Suprapubic skin (tissue), 4 donors: ENCODE data around the gene IGF2R. TPM values are rescaled to one million over a fixed set of nuclear protein-coding genes. Genes with fewer than 3 reads are reported as not detected.

ENCODE experiments used
- DNase-seq, 2 donors: peaks; one replicate each; pipeline ENCODE4 v3.0.0-alpha.2; 2019; ENCODE audit warnings: low spot score in 2 of 2
- H3K27ac ChIP-seq: fragments of 200-600 bp; sonication (generic); one replicate; pipeline ENCODE4 v1.5.1; 2019
- H3K27me3 ChIP-seq: fragments of 200-600 bp; sonication (generic); one replicate; pipeline ENCODE4 v1.5.1; 2019
- H3K36me3 ChIP-seq: fragments of 200-600 bp; sonication (generic); one replicate; pipeline ENCODE4 v1.5.1; 2019
- H3K4me1 ChIP-seq: fragments of 200-600 bp; sonication (generic); one replicate; pipeline ENCODE4 v1.5.1; 2019
- H3K4me3 ChIP-seq: fragments of 200-600 bp; sonication (generic); one replicate; pipeline ENCODE4 v1.5.1; 2019; ENCODE audit warnings: mild to moderate bottlenecking
- H3K9me3 ChIP-seq: fragments of 200-600 bp; sonication (generic); one replicate; pipeline ENCODE4 v1.5.1; 2019
- EP300 ChIP-seq: sonication (generic); formaldehyde crosslinking; IDR thresholded peaks from one replicate; pipeline ENCODE4 v1.6.1; 2017; ENCODE audit warnings: antibody characterized with exemption
- POLR2A ChIP-seq, 2 donors: fragments of 450-650 bp; IDR thresholded peaks; one replicate each; pipeline ENCODE4 v1.6.1; 2017; ENCODE audit warnings: antibody characterized with exemption in 2 of 2, mild to moderate bottlenecking in 2 of 2, moderate library complexity in 2 of 2
- POLR2AphosphoS5 ChIP-seq, 3 donors: sonication (generic); formaldehyde crosslinking; IDR thresholded peaks; one replicate each; pipeline ENCODE4 v1.6.1; 2017; ENCODE audit warnings: antibody characterized with exemption in 3 of 3
- WGBS: methylation state at CpG from one replicate; pipeline ENCODE4 v1.1.5; 2018; 5-methylcytosine and 5-hydroxymethylcytosine counted together
- total RNA-seq, 4 donors: library from RNA; depleted of rRNA; stranded (reverse); fragments of >200 nt; gene quantifications; one replicate each; pipeline ENCODE4 v1.1.0, GENCODE V29; 2016
- TF ChIP-seq, protein P1 (sequence below), 2 donors: fragments of 200-600 bp in 1 of 2; fragments of 450-650 bp in 1 of 2; sonication (generic) in 1 of 2; IDR thresholded peaks; one replicate each; pipeline ENCODE4 v1.5.1; 2016 to 2019; ENCODE audit warnings: antibody characterized with exemption in 2 of 2, mild to moderate bottlenecking in 1 of 2, moderate library complexity in 1 of 2

IGF2R gene
- total RNA-seq, 4 donors from 2014 or later: 58.2 to 137 (median 90.6) TPM

DNA sequence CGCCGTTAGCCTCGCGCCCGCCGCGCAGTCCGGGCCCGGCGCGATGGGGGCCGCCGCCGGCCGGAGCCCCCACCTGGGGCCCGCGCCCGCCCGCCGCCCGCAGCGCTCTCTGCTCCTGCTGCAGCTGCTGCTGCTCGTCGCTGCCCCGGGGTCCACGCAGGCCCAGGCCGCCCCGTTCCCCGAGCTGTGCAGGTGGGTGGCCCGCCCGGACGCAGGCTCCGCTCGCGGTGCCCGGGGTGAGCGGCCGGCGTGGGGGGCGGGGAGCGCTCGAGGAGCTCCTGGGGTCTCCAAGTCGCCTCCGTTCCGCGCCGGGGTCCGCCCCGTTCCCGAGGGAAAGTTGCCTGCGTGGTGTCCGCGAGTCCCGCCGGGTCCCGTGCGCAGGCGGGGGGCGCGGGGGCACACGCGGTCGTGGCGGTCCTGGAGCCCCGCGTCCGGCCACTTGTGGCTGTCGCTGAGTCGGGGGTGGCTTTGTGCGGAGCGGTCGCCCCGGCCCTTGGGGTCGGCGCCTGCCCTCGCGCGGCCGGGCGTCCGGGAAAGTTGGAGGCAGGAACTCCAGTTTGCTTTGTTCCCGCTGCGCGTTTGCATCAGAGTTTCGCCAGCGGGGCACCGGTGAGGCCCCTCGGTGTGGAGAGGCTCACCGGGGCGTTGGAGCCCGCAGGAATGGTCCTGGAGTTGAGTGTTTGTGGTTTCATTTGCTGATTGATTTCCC lies 476 bp downstream of the IGF2R start:
- 0% methylated on average over 28 of the region's 91 CpGs for WGBS
- Histone ChIP-seq H3K9me3 (no peaks in the 10 kb centered on the region), H3K4me1 (peaks cover 34% of the 10 kb centered on the region), H3K36me3 (no peaks in the 10 kb centered on the region), H3K27me3 (no peaks in the 10 kb centered on the region), H3K4me3 (peak overlapping the region; percentile 97), H3K27ac (peak overlapping the region; percentile 91)
- DNase-seq: peak in 1 of 2 donors; percentile 82
- TF ChIP-seq POLR2A (IDR thresholded peaks at IDR 0.05) (no peak), EP300 (no peak), POLR2AphosphoS5 (IDR thresholded peaks at IDR 0.05) (no peak)
- TF ChIP-seq, protein P1, sequence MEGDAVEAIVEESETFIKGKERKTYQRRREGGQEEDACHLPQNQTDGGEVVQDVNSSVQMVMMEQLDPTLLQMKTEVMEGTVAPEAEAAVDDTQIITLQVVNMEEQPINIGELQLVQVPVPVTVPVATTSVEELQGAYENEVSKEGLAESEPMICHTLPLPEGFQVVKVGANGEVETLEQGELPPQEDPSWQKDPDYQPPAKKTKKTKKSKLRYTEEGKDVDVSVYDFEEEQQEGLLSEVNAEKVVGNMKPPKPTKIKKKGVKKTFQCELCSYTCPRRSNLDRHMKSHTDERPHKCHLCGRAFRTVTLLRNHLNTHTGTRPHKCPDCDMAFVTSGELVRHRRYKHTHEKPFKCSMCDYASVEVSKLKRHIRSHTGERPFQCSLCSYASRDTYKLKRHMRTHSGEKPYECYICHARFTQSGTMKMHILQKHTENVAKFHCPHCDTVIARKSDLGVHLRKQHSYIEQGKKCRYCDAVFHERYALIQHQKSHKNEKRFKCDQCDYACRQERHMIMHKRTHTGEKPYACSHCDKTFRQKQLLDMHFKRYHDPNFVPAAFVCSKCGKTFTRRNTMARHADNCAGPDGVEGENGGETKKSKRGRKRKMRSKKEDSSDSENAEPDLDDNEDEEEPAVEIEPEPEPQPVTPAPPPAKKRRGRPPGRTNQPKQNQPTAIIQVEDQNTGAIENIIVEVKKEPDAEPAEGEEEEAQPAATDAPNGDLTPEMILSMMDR (IDR thresholded peaks at IDR 0.05): peak in 1 of 2 donors; percentile 6

DNA sequence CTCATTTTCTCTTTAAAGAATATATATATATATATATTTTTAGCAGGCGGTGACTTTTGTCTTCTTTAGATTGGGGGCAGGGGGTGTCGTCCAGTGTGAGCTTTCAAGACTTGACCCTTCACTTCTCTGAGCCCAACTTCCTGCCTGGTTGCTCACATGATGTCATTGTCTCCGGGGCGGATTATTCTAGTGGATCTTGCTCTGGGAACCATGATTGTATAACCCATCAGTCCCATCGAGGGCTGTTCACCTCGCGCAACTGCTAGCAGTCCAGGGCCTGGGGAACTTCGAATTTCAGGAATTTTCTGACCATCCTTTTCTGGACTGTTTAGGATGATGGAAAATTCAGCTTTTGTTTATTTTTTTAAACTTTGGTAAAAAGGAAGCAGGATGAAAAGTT lies 1.0 kb downstream of the IGF2R start:
- peak overlapping the region; percentile 91 for H3K27ac ChIP-seq
- 8% methylated on average over 8 of the region's 8 CpGs for WGBS
- no peaks in the 10 kb centered on the region for H3K36me3 ChIP-seq
- DNase-seq: peak in 1 of 2 donors; percentile 75
- no peak for TF ChIP-seq POLR2AphosphoS5 (IDR thresholded peaks at IDR 0.05)
- TF ChIP-seq, protein P1 (IDR thresholded peaks at IDR 0.05): no peak
- TF ChIP-seq POLR2A (IDR thresholded peaks at IDR 0.05): no peak
- no peak for TF ChIP-seq EP300
- no peaks in the 10 kb centered on the region for H3K9me3 ChIP-seq
- H3K27me3 ChIP-seq: no peaks in the 10 kb centered on the region
- peak overlapping the region; percentile 97 for H3K4me3 ChIP-seq
- H3K4me1 ChIP-seq: peaks cover 38% of the 10 kb centered on the region

DNA sequence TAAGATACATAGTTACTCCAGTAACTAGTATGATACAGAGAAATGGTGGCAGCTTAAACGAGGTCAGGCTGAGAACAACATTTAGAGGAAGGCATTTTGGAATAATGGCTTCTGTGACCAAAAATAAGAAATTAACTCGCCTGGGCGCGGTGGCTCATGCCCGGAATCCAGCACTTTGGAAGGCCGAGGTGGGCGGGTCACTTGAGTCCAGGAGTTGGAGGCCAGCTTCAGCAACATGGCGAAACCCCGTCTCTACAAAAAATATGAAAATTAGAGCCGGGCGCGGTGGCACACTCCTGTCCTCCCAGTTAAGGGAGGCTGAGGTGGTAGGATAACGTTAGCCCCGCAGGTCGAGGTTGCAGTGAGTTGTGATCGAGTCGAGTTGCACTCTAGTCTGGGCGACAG lies 1.8 kb downstream of the IGF2R start:
- H3K4me3 ChIP-seq: peak overlapping the region; percentile 97
- TF ChIP-seq POLR2A (IDR thresholded peaks at IDR 0.05): no peak
- H3K36me3 ChIP-seq: no peaks in the 10 kb centered on the region
- no peak overlapping the region for H3K27ac ChIP-seq
- DNase-seq: peak in 1 of 2 donors; percentile 58
- H3K27me3 ChIP-seq: no peaks in the 10 kb centered on the region
- H3K4me1 ChIP-seq: peaks cover 38% of the 10 kb centered on the region
- 84% methylated on average over 18 of the region's 18 CpGs for WGBS
- H3K9me3 ChIP-seq: no peaks in the 10 kb centered on the region

DNA sequence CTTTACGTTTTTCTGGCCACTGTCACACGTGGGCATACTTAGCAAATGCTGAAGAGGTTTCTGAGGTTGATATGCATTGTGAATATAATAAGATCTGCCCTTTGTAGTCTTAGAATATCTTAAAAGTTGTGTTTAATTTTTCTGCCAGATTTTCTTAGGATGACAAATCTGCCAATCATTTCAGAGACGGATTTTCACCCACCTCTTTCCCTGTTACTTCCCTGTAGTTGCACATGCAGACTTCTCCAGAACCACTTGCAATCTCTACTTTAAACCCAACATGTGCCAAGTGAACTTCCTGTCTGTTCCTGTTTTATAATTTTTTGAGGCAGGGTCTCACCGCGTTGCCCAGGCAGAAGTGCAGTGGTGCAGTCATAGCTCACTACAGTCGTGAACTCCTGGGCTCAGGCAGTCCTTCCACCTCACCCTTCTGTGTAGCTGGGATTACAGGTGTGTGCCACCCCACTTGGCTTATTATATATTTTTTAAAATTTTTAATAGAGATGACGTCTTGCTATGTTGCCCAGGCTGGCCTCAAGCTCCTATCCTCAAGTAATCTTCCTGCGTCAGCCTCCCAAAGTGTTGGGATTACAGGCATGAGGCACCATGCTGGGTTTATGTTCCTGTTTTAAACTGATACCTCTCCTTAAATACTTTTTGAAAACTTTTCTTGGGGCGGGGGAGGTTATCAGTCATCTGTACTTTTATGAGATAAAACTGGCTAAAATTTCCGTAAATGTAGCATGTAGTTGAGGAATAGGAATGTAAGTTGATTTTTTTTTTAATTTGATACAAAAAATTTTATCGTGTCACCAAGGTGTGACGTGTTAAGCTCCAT lies 2.7 kb downstream of the IGF2R start:
- H3K4me1 ChIP-seq: peaks cover 34% of the 10 kb centered on the region
- TF ChIP-seq POLR2AphosphoS5 (IDR thresholded peaks at IDR 0.05) (no peak), EP300 (no peak), POLR2A (IDR thresholded peaks at IDR 0.05) (no peak)
- TF ChIP-seq, protein P1 (IDR thresholded peaks at IDR 0.05): no peak
- no peaks in the 10 kb centered on the region for H3K9me3 ChIP-seq
- DNase-seq: no peak
- WGBS: 90% methylated on average over 12 of the region's 12 CpGs
- H3K4me3 ChIP-seq: no peak overlapping the region
- H3K36me3 ChIP-seq: no peaks in the 10 kb centered on the region
- H3K27me3 ChIP-seq: no peaks in the 10 kb centered on the region
- H3K27ac ChIP-seq: no peak overlapping the region

DNA sequence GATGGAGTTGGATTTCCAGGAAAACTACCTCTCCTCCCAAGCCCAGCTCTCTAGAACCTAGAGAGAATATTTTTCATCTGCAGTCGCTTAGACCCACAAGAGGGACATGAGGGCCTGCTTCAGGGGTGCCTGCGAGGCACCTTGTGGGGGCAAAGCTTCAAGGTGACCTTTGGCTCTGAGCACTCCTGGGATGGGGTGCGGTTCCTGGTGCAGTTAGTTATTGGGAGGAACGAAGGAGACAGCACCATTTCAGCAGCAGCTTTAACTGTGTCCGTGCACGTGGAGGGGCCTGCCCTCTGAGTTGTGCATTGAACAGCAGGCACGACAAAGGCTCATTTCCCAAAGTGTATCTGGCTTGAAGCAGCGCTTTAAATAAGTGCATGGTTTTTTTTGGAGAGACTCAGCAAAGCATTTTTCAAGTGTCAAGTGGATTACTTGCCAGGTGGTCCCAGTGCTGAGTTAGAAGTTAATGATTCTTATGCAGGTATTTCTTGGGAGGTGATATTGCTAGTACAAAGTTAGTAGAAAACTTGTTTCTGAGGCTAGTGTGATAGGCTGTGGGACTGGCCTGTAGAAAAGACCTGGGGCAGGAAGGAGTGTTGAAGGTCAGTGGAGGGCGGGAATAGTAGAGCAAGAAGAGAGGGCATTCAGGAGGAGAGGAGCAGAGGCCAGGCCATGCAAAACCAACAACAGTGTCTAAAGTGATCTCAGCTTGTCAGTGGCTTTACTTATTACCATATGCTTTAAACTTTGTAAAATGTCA lies 3.8 kb downstream of the IGF2R start:
- no peak overlapping the region for H3K27ac ChIP-seq
- no peak for DNase-seq
- TF ChIP-seq POLR2AphosphoS5 (IDR thresholded peaks at IDR 0.05) (no peak), POLR2A (IDR thresholded peaks at IDR 0.05) (no peak), EP300 (no peak)
- H3K4me1 ChIP-seq: peaks cover 44% of the 10 kb centered on the region
- H3K4me3 ChIP-seq: no peak overlapping the region
- no peaks in the 10 kb centered on the region for H3K9me3 ChIP-seq
- H3K27me3 ChIP-seq: no peaks in the 10 kb centered on the region
- H3K36me3 ChIP-seq: no peaks in the 10 kb centered on the region
- 87% methylated on average over 9 of the region's 9 CpGs for WGBS
